ENCODE results near the gene HOXA9. TPM values are rescaled to one million over a fixed set of nuclear protein-coding genes. Genes with fewer than 3 reads are reported as not detected.

Gene HOXA9
- total RNA-seq, 1 donor from 2014 or later: 7.4 TPM

DNA sequence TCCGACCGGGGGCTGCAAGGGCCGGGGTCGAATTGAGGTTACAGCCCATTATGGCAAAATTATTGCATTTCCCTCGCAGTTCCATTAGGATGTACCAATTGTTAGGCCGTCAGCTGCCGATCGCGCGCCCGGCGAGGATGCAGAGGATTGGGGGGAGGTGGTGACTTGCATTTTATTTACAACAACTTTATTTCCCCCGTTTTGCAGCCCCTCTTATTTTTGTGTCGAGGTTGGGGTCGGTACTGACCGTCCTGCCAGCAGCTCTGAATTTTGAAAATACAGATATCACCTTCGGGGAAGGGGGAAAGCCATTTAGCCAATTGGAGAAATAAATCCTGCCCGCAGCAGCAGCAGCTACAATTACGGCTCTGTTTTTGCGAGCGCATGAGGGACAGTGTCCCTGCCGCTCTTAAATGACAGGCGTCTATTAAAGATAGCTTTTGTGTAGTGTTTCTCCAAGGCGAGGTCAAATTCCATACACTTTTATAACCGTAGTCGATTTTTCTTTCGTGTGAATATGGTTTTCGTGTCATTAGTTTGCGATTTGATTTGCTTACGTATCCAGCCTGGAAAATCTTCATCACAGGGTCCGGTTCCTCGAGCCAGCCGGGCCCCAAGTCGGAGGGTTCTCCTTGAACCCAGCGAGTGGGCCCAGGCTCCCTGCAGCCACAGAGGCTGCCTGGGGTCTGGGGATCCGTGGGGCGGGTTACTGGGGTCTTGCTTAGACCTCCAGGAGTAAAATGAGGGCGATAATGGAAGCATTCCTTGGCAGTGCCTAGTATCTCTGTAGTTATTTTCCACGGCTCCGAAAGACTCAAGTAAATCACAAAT, 21.2 kb downstream of the HOXA9 start:
- no peak for DNase-seq (ENCODE audit: low spot score)

DNA sequence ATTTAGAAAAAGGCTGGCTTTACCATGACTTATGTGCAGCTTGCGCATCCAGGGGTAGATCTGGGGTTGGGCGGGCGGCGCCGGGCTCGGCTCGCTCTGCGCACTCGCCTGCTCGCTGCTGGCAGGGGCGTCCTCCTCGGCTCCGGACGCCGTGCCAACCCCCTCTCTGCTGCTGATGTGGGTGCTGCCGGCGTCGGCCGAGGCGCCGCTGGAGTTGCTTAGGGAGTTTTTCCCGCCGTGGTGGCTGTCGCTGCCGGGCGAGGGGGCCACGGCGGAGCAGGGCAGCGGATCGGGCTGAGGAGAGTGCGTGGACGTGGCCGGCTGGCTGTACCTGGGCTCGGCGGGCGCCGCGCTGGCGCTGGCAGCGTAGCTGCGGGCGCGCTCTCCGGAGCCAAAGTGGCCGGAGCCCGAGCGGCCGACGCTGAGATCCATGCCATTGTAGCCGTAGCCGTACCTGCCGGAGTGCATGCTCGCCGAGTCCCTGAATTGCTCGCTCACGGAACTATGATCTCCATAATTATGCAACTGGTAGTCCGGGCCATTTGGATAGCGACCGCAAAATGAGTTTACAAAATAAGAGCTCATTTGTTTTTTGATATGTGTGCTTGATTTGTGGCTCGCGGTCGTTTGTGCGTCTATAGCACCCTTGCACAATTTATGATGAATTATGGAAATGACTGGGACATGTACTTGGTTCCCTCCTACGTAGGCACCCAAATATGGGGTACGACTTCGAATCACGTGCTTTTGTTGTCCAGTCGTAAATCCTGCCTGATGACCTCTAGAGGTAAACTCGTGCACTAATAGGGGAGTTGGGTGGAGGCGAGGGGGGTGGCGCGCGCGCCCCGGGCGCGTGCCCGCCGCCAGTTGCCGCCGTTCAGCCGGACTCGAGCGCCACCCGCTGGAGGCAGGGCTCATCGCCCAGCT, 22.1 kb downstream of the HOXA9 start, which contains the start of gene HOXA5:
HOXA5 (minus strand) TSS at position 659 of the 927 bp plus-strand sequence; CDS start at position 585, 74 bp downstream.
- peak; percentile 86 for DNase-seq (ENCODE audit: low spot score)

DNA sequence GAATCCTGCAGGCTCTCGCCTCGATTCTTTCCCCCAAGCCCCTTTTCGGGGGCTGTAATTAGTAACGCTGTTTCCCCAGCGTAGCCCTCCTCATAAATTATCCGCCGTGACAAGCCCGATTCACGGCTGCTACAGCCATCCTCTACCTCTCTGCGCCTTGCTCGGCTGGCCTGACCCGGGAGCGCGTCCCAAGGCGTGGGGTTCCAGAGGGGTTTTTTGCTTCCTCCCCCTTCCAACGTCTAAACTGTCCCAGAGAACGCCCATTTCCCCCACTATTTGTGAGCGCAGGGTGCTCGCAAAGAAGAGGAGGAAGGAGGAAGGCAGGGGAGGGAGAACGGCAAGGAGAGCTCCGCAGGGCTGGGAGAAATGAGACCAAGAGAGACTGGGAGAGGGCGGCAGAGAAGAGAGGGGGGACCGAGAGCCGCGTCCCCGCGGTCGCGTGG, 22.7 kb downstream of the HOXA9 start:
- peak; percentile 42 for DNase-seq (ENCODE audit: low spot score)

DNA sequence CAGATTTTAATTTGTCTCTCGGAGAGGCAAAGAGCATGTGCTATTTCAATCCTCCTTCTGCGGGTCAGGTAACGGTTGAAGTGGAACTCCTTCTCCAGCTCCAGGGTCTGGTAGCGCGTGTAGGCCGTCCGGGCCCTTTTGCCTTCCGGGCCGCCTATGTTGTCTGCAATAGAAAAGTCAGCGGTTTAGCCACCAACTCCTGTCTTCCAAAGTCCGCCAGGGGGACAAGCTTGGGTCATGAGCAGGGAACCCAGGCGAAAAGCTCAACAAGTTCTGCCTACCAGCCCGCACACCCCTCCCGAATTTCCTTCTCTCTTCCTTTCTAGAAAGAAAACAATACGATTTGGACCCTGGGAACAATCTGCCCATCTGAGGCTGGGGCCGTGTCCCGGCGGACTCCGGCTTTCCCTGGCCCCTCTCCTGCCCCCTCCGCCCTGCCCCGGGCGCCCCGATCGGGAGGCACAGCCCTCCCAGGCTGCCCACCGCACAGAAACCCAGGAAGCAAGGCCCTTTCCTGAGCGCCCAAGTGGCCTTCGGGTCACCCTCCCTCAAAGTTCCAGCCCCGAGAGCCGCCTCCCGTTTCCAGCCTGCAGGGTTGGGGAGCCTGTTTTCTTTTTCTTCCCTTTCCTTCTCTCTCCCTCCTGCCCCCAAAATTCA, 23.3 kb downstream of the HOXA9 start:
- DNase-seq (ENCODE audit: low spot score): peak; percentile 46

DNA sequence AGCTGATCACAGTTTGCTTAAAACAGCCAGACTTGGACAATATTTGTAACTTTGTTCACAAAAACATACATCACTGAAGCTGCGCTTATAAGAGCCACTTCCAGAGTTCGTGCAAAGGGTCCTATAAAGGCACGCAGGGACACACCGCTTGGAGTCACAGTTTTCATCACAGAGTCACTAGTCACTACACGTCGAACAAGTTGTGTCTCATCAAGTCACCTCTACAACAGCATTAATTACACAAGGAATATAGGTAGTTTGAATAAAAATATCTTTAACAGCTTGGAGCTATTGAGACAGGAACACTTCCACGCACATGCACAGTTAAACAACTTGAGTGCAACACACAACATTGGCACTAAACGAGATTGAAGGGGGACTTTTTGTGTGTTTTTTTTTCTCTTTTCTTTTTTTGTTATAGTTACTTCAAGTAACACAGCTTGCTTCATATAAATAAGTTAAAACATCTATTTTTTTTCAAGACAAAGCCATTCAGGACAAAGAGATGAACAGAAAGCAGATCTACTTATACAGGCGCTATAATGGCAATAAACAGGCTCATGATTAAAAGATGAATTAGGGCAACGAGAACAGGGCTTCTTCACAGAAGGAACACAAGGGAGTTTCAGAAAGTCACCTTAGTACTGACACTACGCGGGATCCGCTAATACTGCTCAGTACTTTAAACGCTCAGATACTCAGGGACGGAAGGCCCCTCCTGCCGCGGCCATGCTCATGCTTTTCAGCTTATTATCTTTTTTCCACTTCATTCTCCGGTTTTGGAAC, 24.0 kb downstream of the HOXA9 start:
- no peak for DNase-seq (ENCODE audit: low spot score)

DNA sequence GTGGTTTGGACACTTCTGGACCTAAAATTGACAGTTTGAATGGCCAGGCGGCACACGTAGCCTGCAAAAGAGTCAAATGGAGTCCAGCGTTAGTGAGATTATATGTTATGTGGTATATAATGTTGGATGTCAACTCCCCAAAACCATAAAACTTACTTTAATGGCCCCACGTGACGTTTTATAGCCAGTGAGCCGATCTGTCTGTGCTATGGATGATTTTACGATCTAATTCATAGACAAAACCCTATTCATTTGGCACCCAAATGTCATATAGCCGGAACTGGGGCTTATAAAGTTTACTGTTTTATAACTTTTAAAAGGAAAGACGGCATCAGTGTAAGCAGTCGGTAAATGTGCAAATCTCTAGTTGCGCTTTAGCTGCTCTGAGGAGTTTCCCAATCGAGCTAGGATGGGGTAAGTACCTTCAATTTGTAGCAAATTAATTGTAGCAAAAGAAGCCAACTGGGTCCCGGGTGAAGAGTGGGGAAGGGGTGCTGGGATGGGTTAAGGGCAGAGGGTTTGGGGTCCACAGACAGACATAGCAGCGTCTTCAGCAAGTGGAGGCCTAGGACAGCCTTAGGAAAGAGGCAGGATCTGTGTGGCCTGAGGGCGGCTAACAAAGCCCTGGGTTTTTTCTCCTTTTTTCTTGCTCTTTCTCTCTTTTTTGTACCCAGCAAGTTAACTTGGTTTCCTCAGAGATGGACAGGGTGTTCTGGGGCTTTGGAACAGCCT, 25.0 kb downstream of the HOXA9 start:
- DNase-seq (ENCODE audit: low spot score): no peak

DNA sequence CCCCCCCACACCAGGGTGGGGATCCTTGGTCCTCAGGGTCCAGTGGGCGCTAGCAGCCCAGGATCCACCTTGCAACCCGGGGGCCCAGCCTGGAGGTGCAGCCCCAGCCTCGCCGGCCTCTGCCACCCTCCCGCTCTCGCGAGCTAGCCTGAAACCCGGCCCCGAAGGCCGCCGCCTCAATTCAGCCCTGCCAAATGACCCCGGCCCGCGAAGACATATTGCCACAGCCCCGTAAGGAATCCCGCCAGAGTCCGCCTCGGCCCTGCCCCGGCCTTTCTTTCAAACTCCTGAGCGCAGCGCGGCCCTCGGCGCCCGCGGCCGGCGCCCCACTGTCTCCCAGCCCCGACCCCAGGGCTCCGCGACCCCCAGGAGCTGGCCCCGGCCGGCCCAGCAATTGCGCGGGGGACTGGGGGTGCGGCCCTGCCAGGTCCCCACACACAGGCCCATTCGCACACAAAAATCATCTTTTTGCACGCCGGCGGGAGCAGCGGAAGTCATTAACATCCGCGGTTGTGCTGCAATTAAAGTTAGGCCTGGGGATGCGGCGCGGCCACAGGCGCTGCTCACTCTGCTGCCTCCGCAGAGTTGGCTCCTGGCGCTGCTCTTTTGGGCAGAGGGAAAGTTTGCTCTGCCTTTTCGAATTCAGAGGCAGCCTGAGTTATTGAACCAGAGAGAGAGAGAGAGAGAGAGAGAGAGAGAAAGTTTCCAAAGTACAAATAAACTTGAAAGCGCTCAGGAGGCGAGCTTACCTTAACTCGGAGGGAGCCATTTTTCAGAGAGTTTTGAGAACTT, 25.8 kb downstream of the HOXA9 start:
- DNase-seq (ENCODE audit: low spot score): no peak

DNA sequence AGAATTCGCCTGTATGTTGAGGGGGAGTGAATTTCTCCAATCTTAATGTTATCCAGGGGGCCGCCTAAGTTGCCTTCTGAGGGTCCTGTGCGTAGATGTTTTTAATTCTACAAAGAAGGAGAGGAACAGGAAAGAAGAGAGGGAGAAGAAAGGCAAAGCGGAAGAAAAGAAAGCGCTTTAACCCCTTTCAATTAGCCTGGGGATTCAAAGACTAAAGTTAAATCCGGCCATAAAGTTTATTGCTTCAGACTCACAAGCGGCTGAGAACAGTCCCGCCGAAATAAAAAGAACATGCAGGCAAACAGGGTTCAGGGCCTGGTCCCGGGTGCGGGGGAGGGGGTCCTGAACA, 26.4 kb downstream of the HOXA9 start:
- no peak for DNase-seq (ENCODE audit: low spot score)

DNA sequence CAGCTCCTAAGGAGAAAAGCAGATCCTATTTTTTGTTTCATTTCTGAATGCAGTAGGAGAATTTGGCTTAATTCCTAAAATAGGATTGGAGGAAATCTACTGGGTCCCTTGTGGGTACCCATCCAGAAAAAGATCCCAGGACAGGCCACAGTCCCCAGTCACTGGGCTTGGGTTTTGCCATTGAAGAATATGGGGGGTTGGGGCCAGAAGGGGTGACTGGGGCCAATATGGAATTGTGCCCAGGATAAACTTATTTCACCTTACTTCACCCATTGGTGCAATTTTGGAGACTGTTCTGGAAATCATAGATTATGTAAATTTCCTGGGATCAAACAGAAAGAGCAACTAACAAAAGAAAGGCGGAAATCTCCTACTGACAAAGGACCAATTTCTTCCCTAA, 26.9 kb downstream of the HOXA9 start:
- no peak for DNase-seq (ENCODE audit: low spot score)

DNA sequence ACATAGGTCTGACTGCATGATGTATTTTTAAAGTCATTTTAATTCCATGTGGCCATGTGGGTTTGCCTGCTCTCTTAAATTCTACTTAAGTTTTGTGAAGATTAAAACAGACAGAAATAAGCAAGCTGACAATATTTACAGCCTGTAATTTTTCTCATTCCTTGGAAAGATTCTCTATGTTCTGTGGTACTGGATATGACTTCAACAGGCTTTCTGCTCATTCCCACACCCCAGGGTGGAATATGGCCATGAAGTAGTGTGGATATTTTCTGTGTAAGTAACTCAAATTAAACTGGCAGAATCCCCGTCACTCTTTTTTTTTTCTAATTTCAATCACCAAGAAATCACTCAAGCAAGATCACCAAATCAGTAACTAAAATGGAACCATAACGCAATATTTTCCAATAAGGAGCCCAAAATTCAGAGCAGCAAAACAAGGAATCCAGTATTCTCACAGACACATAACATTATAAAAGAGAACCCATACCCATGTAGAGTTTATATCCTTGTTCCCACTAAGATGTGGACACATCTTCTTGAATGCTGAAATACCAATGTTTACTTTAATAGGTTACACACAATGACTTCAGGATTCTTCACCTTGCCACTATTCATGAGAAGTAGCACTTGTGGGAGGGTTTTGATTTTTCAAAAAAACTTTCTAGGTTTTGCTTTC, 27.6 kb downstream of the HOXA9 start:
- no peak for DNase-seq (ENCODE audit: low spot score)

DNA sequence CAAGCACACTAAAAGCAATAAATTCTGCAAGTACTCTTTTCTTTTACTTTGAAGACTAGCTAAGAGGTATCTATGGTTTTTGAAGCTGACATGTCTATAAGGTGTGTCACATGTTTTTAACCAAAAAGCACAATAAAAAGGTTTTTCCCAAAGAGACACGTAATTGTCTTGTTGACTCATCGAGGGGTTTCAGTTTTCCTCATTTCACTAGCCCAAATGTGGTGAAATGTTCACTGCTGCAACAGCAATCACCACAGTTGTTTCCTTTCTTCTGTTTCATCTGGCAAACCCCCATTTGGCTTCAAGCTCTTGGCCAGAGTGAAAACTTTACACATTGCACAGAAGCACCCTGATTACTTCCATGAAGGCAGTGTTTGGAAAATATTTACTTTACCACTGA, 30.9 kb downstream of the HOXA9 start:
- no peak for DNase-seq (ENCODE audit: low spot score)

DNA sequence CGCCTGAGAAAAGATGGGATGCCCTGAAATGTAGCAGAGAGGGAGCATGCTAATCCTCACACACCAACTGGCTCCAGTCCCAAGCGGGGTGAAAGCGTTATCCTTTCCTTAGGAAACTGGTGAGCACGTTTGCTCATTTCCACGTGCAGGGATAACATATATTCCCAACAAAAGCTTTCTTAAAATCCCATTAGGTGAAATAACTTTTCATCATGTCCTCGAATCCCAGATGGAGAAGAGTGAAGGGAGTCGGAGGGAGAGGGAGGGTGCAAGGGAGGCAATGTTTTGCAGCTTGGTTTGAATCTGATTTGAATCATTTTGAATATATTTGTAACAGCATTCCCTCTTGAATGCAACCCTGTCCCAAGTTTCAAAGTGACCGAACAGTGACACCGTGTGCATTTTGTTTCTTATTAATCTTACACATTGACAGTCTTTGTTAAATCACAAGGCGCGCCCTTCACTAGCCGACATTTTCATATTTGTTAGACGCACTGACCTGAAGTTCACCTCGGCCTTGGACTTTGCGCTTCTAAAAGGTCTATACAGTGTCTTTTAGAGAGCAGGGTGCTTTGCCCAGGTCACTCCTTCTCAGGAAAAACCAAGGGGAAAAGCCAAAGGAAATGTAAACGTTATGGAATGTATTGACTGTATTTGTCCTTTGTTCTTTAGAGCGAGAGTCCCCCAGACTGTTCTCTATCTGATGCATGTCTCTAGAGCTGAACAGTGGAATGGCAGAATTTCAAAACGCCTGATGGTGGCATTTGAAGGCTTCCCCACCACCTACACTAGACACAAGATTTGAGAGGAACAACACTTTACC, 31.7 kb downstream of the HOXA9 start:
- no peak for DNase-seq (ENCODE audit: low spot score)

DNA sequence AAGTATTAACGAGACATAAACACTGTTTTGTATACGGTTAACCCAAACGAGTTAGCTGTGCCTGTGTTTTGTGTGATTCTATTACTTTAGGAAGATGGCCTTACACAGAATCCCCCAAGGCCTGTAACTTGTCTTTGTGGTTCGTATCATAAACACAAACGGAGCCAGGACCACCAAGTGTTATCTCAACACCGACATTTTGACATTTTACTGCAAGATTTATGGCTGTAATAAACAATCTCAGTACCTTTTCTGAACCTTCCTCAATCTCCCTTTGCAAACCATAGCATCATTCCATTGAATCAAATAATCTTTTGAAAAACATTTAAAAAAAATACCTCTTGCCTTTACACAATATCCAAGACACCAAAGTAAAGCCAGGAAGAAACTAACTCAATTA, 32.4 kb downstream of the HOXA9 start:
- DNase-seq (ENCODE audit: low spot score): no peak

DNA sequence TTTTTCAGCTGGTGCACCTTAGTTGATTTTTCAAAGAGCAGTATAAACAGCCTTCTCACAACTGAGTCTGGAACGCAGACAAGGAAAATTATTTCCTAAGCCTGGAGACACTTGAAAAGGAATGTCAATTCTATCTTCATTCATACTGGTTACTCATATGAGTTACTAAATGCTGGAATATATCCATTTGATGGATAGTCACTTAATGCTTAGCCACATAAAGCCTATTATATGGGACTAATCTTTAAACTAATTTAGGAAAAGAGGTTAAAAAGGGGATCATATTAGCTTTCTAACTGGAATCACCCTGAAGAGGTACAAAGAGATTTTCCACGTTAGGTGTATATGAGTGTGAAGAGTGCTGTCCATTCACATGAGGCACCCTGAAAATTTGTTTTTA, 33.1 kb downstream of the HOXA9 start:
- no peak for DNase-seq (ENCODE audit: low spot score)

DNA sequence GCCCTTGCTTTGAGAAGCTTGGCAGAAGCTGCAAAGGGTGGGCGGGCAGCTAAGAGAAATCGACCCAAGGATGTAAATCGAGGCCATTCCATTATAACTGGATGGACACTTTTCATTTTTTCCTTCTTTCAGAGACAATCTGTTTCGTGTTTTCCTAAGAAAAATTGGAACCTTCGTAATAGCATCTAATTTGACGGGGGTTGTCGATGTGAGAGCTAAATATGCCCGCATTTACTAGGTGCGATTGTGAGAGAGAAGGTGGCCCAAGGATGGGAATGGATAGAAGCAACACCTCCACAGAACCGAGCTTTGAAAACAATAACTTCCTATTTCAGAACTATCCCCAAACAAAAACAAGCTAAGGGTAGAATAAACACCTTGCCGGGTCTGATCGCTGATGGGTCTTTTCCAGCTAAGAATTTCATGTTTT, 33.9 kb downstream of the HOXA9 start:
- DNase-seq (ENCODE audit: low spot score): no peak

DNA sequence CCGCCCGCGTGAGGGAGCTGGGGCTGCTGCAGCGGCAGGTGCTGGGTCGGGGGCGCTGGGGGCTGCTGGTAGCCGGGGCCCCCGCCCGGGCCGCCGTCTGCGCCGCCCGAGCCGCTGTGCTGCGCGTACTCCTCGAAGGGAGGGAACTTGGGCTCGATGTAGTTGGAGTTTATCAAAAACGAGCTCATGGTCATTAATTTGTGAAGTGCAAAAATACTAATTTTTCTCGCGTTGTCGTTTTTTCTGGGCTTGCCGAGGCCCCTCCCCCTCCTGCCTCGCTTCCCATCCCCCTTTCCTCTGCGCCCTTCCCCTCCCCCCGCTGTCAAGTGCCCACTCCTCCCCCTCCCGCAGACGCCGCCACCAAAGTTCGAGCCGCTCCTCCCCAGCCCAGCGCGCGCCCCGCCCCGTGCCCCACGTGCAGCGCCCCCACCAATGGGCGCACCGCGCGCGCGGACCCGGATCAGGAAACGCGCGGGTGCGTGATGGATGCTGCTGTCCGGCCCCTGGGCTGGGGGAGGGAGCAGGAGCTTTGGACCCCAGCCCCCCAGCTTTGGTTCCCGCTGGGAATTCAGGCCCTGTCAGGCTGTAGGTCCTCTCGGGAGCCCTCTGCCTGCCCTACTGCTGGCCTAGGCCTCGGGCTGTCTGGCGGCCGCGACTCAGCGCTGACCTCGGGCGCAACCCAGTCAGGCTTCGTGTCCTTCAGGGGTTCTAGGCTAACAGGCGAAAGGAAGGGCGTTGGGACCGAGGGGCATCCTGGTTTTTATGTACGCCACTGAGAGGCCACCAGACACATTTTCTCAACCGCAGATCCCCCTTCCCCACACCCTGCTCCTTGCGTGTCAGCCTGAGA, 34.6 kb downstream of the HOXA9 start, which contains the start of gene HOXA4:
HOXA4 (minus strand) TSS at position 218 of the 850 bp plus-strand sequence; CDS start at position 194, 24 bp downstream.
- peak; percentile 95 for DNase-seq (ENCODE audit: low spot score)
